NCI-H2227 (cell line): ENCODE results near the gene CFB.
"Not testable (repeated sequence)": the region's sequence is repeated elsewhere in the genome, so short reads cannot be mapped to it uniquely, and the experiment has no call there.

Source experiments
- DNase-seq: peaks from one replicate; lab custom pipeline; 2025; ENCODE audit not compliant: unreplicated experiment; lab: John Stamatoyannopoulos, UW

CFB gene

GRCh38 chr6:31970604-31971271 is 24.8 kb downstream of the CFB start:
- peak; percentile 64 for DNase-seq

- DNase-seq = peak; percentile 64
Measured at GRCh38 chr6:31971279-31971992, 25.5 kb downstream of the CFB start.

GRCh38 chr6:31971993-31972708 is 26.3 kb downstream of the CFB start, which contains the start of gene DXO:
Gene DXO, minus strand, starts transcription at chr6:31972138. Its CDS starts 463 bp downstream, at chr6:31971675.
- DNase-seq = peak; percentile 100

- DNase-seq = no peak
Measured at GRCh38 chr6:31972709-31973350, 26.9 kb downstream of the CFB start.

- not testable (repeated sequence) for DNase-seq
Measured at GRCh38 chr6:31976065-31976464, 30.2 kb downstream of the CFB start.

- DNase-seq = no peak
Measured at GRCh38 chr6:31977816-31978431, 32.0 kb downstream of the CFB start.

- no peak for DNase-seq
Measured at GRCh38 chr6:31978831-31979230, 32.9 kb downstream of the CFB start.

- no peak for DNase-seq
Measured at GRCh38 chr6:31979238-31979898, 33.5 kb downstream of the CFB start.

- DNase-seq = not testable (repeated sequence)
Measured at GRCh38 chr6:31980195-31980876, 34.4 kb downstream of the CFB start.

GRCh38 chr6:31980998-31981397 is 35.1 kb downstream of the CFB start:
- DNase-seq = not testable (repeated sequence)

- not testable (repeated sequence) for DNase-seq
Measured at GRCh38 chr6:31981744-31982143, 35.8 kb downstream of the CFB start, which contains the start of gene C4A. Gene C4A, plus strand, starts transcription at chr6:31982057. Its CDS starts 51 bp downstream, at chr6:31982108.

GRCh38 chr6:31989363-31989762 is 43.5 kb downstream of the CFB start:
- DNase-seq = not testable (repeated sequence)

GRCh38 chr6:31994421-31994820 is 48.5 kb downstream of the CFB start:
- not testable (repeated sequence) for DNase-seq

- not testable (repeated sequence) for DNase-seq
Measured at GRCh38 chr6:31996385-31996784, 50.5 kb downstream of the CFB start.
